IMR-90 (cell line): ENCODE data around the gene EPB41L4A. TPM values are rescaled to one million over a fixed set of nuclear protein-coding genes. Genes with fewer than 3 reads are reported as not detected.

Experiments
- ATAC-seq: fragments of 200-7000 bp; cut with Tn5 transposase; 2 replicates; pipeline ENCODE4 v1.9.1; 2020; ENCODE audit warnings: low read depth, mild to moderate bottlenecking, moderate library complexity
- BruUV-seq: library from RNA; stranded (reverse); fragments of 400-500 nt; replicated peaks from 2 replicates; lab custom pipeline; 2021; lab: Mats Ljungman, UMichigan
- CTCF ChIA-PET: fragments of 300-600 bp; formaldehyde crosslinking; extraction: SDS; loops from one replicate; lab custom pipeline; 2021; ENCODE audit warnings: antibody characterized with exemption; lab: Yijun Ruan, JAX
- POLR2A ChIA-PET: fragments of 300-600 bp; sonication (Branson Sonifier 250); formaldehyde crosslinking; loops from one replicate; lab custom pipeline; 2022; ENCODE audit warnings: antibody characterized with exemption; ENCODE audit not compliant: unreplicated experiment; lab: Charles Lee
- DNase-seq: peaks from one replicate; pipeline ENCODE4 v3.0.0; 2013
- H2AFZ ChIP-seq: replicated peaks from 2 replicates; pipeline ENCODE3; 2013; ENCODE audit warnings: low read length, mild to moderate bottlenecking; ENCODE audit not compliant: poor library complexity
- H2AK5ac ChIP-seq: 2 replicates; pipeline ENCODE4 v1.6.1; 2013; ENCODE audit warnings: low read depth, low read length, inconsistent platforms
- H2AK9ac ChIP-seq: replicated peaks from 2 replicates; pipeline ENCODE3; 2013; ENCODE audit warnings: mild to moderate bottlenecking, low read depth, low read length, moderate library complexity; ENCODE audit not compliant: poor library complexity
- H2BK120ac ChIP-seq: 2 replicates; pipeline ENCODE4 v1.6.1; 2013; ENCODE audit warnings: low read depth, low read length, inconsistent platforms
- H2BK15ac ChIP-seq: 3 replicates; pipeline ENCODE4 v1.6.1; 2013; ENCODE audit warnings: low read depth, low read length, inconsistent platforms
- H2BK20ac ChIP-seq: 2 replicates; pipeline ENCODE4 v1.6.1; 2013; ENCODE audit warnings: low read depth, mild to moderate bottlenecking, inconsistent platforms, low read length, moderate library complexity
- H2BK5ac ChIP-seq: 2 replicates; pipeline ENCODE4 v1.6.1; 2013; ENCODE audit warnings: mild to moderate bottlenecking, low read depth, low read length, inconsistent platforms; ENCODE audit not compliant: poor library complexity, severe bottlenecking
- H3K14ac ChIP-seq: replicated peaks from 2 replicates; pipeline ENCODE4 v1.6.1; 2013; ENCODE audit warnings: low read depth, low read length, inconsistent platforms
- H3K18ac ChIP-seq: 2 replicates; pipeline ENCODE4 v1.6.1; 2013; ENCODE audit warnings: low read depth, low read length, control low read depth
- H3K23ac ChIP-seq: 2 replicates; pipeline ENCODE4 v1.6.1; 2013; ENCODE audit warnings: low read depth, low read length, inconsistent platforms
- H3K27ac ChIP-seq: 2 replicates; pipeline ENCODE4 v1.5.1; 2013; ENCODE audit warnings: mild to moderate bottlenecking, control low read depth, low read length; ENCODE audit not compliant: insufficient read depth
- H3K27me3 ChIP-seq: 2 replicates; pipeline ENCODE4 v1.6.1; 2013; ENCODE audit warnings: low read length; ENCODE audit not compliant: control insufficient read depth, insufficient read depth
- H3K36me3 ChIP-seq: 2 replicates; pipeline ENCODE4 v1.6.1; 2013; ENCODE audit warnings: low read length, mixed read lengths; ENCODE audit not compliant: control insufficient read depth, insufficient read depth
- H3K4ac ChIP-seq: 2 replicates; pipeline ENCODE4 v1.6.1; 2013; ENCODE audit warnings: low read depth, low read length, inconsistent platforms
- H3K4me1 ChIP-seq: 2 replicates; pipeline ENCODE4 v1.6.1; 2013; ENCODE audit warnings: low read length, mixed read lengths; ENCODE audit not compliant: control insufficient read depth, insufficient read depth
- H3K4me2 ChIP-seq: 2 replicates; pipeline ENCODE4 v1.6.1; 2013; ENCODE audit warnings: low read depth, mild to moderate bottlenecking, control low read depth, low read length, moderate library complexity
- H3K4me3 ChIP-seq: 2 replicates; pipeline ENCODE4 v1.5.1; 2013; ENCODE audit warnings: low read depth, mild to moderate bottlenecking, control low read depth, low read length, moderate library complexity; ENCODE audit not compliant: insufficient read depth
- H3K56ac ChIP-seq: 2 replicates; pipeline ENCODE4 v1.6.1; 2013; ENCODE audit warnings: low read length, inconsistent platforms; ENCODE audit not compliant: insufficient read depth; ENCODE audit errors: extremely low read depth
- H3K79me1 ChIP-seq, 2 experiments: 2 replicates each; pipeline ENCODE4 v1.6.1; 2013; ENCODE audit warnings: low read length in 2 of 2, inconsistent platforms in 1 of 2, low read depth in 1 of 2
- H3K9ac ChIP-seq: 2 replicates; pipeline ENCODE4 v1.6.1; 2013; ENCODE audit warnings: low read depth, low read length, control low read depth
- H3K9me1 ChIP-seq: 2 replicates; pipeline ENCODE4 v1.6.1; 2013; ENCODE audit warnings: low read length, inconsistent platforms; ENCODE audit not compliant: insufficient read depth
- H3K9me3 ChIP-seq: 2 replicates; pipeline ENCODE4 v1.6.1; 2013; ENCODE audit warnings: low read length; ENCODE audit not compliant: control insufficient read depth, insufficient read depth
- H4K20me1 ChIP-seq: 2 replicates; pipeline ENCODE4 v1.6.1; 2013; ENCODE audit warnings: low read length, inconsistent platforms; ENCODE audit not compliant: insufficient read depth
- H4K5ac ChIP-seq: 2 replicates; pipeline ENCODE4 v1.6.1; 2013; ENCODE audit warnings: mild to moderate bottlenecking, low read depth, low read length, control low read depth
- H4K8ac ChIP-seq, 2 experiments: 2 replicates each; pipeline ENCODE4 v1.6.1; 2013; ENCODE audit warnings: low read depth in 2 of 2, low read length in 2 of 2, control low read depth in 1 of 2, inconsistent platforms in 1 of 2
- H4K91ac ChIP-seq: 2 replicates; pipeline ENCODE4 v1.6.1; 2013; ENCODE audit warnings: low read depth, low read length, inconsistent platforms; ENCODE audit not compliant: insufficient read depth
- BHLHE40 ChIP-seq: fragments of 150-350 bp; IDR thresholded peaks from 2 replicates; pipeline ENCODE4 v1.6.1; 2016; ENCODE audit warnings: mild to moderate bottlenecking, low read depth, low read length
- CEBPB ChIP-seq: IDR thresholded peaks from 2 replicates; pipeline ENCODE4 v1.6.1; 2012; ENCODE audit warnings: low read depth, low read length, improper control_type of control experiment
- CHD1 ChIP-seq: IDR thresholded peaks from 2 replicates; pipeline ENCODE4 v1.6.1; 2012; ENCODE audit warnings: low read depth, low read length, improper control_type of control experiment
- CTCF ChIP-seq: conservative IDR thresholded peaks from 2 replicates; pipeline ENCODE4 v1.5.1; 2012; ENCODE audit warnings: mild to moderate bottlenecking, low read depth, low read length, improper control_type of control experiment
- FOS ChIP-seq: fragments of 150-350 bp; IDR thresholded peaks from 2 replicates; pipeline ENCODE4 v1.6.1; 2016; ENCODE audit warnings: low read depth, low read length
- MAFK ChIP-seq: IDR thresholded peaks from 2 replicates; pipeline ENCODE4 v1.6.1; 2012; ENCODE audit warnings: low read depth, low read length, improper control_type of control experiment
- MAZ ChIP-seq: IDR thresholded peaks from 2 replicates; pipeline ENCODE4 v1.6.1; 2012; ENCODE audit warnings: low read depth, mild to moderate bottlenecking, low read length, improper control_type of control experiment, moderate library complexity, borderline replicate concordance
- MXI1 ChIP-seq: IDR thresholded peaks from 2 replicates; pipeline ENCODE4 v1.6.1; 2012; ENCODE audit warnings: low read depth, mild to moderate bottlenecking, low read length, moderate library complexity, borderline replicate concordance
- NFE2L2 ChIP-seq: fragments of 150-350 bp; IDR thresholded peaks from 2 replicates; pipeline ENCODE4 v1.6.1; 2016; ENCODE audit warnings: low read depth, mild to moderate bottlenecking, low read length
- POLR2A ChIP-seq: IDR thresholded peaks from 2 replicates; pipeline ENCODE4 v1.6.1; 2012; ENCODE audit warnings: mild to moderate bottlenecking, low read depth, low read length
- RAD21 ChIP-seq: IDR thresholded peaks from 2 replicates; pipeline ENCODE4 v1.6.1; 2012; ENCODE audit warnings: low read length, improper control_type of control experiment
- RCOR1 ChIP-seq: IDR thresholded peaks from 2 replicates; pipeline ENCODE4 v1.6.1; 2012; ENCODE audit warnings: mild to moderate bottlenecking, low read length, improper control_type of control experiment; ENCODE audit not compliant: insufficient replicate concordance
- RFX5 ChIP-seq: IDR thresholded peaks from 2 replicates; pipeline ENCODE4 v1.8.0; 2012; ENCODE audit warnings: low read depth, mild to moderate bottlenecking, low read length, moderate library complexity
- SMC3 ChIP-seq: fragments of 150-350 bp; IDR thresholded peaks from 2 replicates; pipeline ENCODE4 v1.6.1; 2016; ENCODE audit warnings: low read depth, mild to moderate bottlenecking, antibody characterized with exemption, low read length, moderate library complexity
- USF2 ChIP-seq: fragments of 150-350 bp; IDR thresholded peaks from 2 replicates; pipeline ENCODE4 v1.6.1; 2017; ENCODE audit warnings: mild to moderate bottlenecking, antibody characterized with exemption, low read length, low read depth
- WGBS, 2 experiments: methylation state at CpG; one replicate each; pipeline versions ENCODE4 v1.1.5 to v1.1.7; 2013; ENCODE audit warnings: missing lambda C conversion rate in 2 of 2; ENCODE audit not compliant: insufficient read length in 1 of 2; ENCODE audit errors: extremely low coverage in 2 of 2; 5-methylcytosine and 5-hydroxymethylcytosine counted together
- dilution Hi-C: fragments of 300-500 bp; cut with HindIII; formaldehyde crosslinking; loops from one replicate; pipeline ENCODE4 v1.14.3; 2018; ENCODE audit warnings: low sequenced_read_pairs; ENCODE audit not compliant: unreplicated experiment
- in situ Hi-C: fragments of 300-500 bp; cut with MboI; formaldehyde crosslinking; loops from 3 replicates; pipeline ENCODE4 v1.14.3; 2019; ENCODE audit warnings: low sequenced_read_pairs, inconsistent platforms, mixed read lengths
- intact Hi-C: fragments of 100-400 bp; cut with micrococcal nuclease; formaldehyde crosslinking; loops from 2 replicates; pipeline ENCODE4 v1.10.0; 2022
- polyA plus RNA-seq, 3 experiments: library from polyadenylated mRNA; depleted of rRNA; stranded (reverse); fragments of >200 nt; gene quantifications; 2 replicates each; pipeline ENCODE4 v1.2.3, GENCODE V29; 2012; ENCODE audit warnings: low replicate concordance in 1 of 3
- total RNA-seq: library from RNA; depleted of rRNA; stranded (reverse); fragments of >200 nt; gene quantifications from 2 replicates; pipeline ENCODE4 v1.2.3, GENCODE V29; 2012
- TF ChIP-seq, protein P1 (sequence below): fragments of 150-350 bp; IDR thresholded peaks from 2 replicates; pipeline ENCODE4 v1.6.1; 2016; ENCODE audit warnings: low read depth, mild to moderate bottlenecking, low read length, moderate library complexity, borderline replicate concordance

EPB41L4A gene
- total and polyA plus RNA-seq, 2 of the 4 experiments (the other 2 are of a cell fraction), result under 0.01 to 0.02 TPM

GRCh38 chr5:112367400-112367799, 51.7 kb downstream of the EPB41L4A start:
- Histone ChIP-seq H3K9ac (no peak overlapping the region), H3K36me3 (no peaks in the 10 kb centered on the region), H2BK20ac (no peak overlapping the region), H4K91ac (no peak overlapping the region), H2BK15ac (no peak overlapping the region), H3K9me1 (no peaks in the 10 kb centered on the region), H3K18ac (no peak overlapping the region), H3K9me3 (no peaks in the 10 kb centered on the region), H3K4me3 (no peak overlapping the region), H4K5ac (no peak overlapping the region), H4K8ac (no peak overlapping the region), H3K27ac (no peak overlapping the region), H2AFZ (no peak overlapping the region), H3K79me1 (no peaks in the 10 kb centered on the region), H2BK120ac (no peak overlapping the region), H3K4me2 (no peak overlapping the region), H4K20me1 (no peaks in the 10 kb centered on the region), H3K27me3 (no peaks in the 10 kb centered on the region), H2AK5ac (no peak overlapping the region), H3K56ac (no peak overlapping the region), H2BK5ac (no peak overlapping the region), H3K14ac (no peak overlapping the region), H3K23ac (no peak overlapping the region), H3K4ac (no peak overlapping the region), H2AK9ac (no peak overlapping the region), H3K4me1 (no peaks in the 10 kb centered on the region)
- in situ Hi-C loops, result no loop called here
- WGBS, 2 experiments, result no CpG with 5 or more reads among the region's 4 CpGs
- no TSS peak for BruUV-seq
- DNase-seq, result no peak
- intact Hi-C loops, result no loop called here
- no peak for ATAC-seq
- dilution Hi-C loops, result no loop called here
- CTCF ChIA-PET, result no interaction called here
- POLR2A ChIA-PET, result no interaction called here
- TF ChIP-seq MAZ (no peak), RFX5 (no peak), CTCF (no peak), CEBPB (no peak), RCOR1 (no peak), MAFK (no peak), FOS (no peak), RAD21 (no peak), NFE2L2 (no peak), POLR2A (no peak), SMC3 (no peak), USF2 (no peak), MXI1 (no peak), BHLHE40 (no peak), CHD1 (no peak)
- TF ChIP-seq, protein P1, sequence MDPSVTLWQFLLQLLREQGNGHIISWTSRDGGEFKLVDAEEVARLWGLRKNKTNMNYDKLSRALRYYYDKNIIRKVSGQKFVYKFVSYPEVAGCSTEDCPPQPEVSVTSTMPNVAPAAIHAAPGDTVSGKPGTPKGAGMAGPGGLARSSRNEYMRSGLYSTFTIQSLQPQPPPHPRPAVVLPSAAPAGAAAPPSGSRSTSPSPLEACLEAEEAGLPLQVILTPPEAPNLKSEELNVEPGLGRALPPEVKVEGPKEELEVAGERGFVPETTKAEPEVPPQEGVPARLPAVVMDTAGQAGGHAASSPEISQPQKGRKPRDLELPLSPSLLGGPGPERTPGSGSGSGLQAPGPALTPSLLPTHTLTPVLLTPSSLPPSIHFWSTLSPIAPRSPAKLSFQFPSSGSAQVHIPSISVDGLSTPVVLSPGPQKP, result no peak
